Activated CD4-positive, alpha-beta memory T cell treated with anti-CD3 and anti-CD28 coated beads, Interleukin-2, amount 10 ng/mL, durations not matched to agents 7 days and 5 days (primary cell): ENCODE results near the gene USP11. TPM values are rescaled to one million over a fixed set of nuclear protein-coding genes. Genes with fewer than 3 reads are reported as not detected.

Source experiments
- CTCF ChIA-PET: fragments of 350-600 bp; sonication (Branson Sonifier 250); formaldehyde crosslinking; loops from one replicate; lab custom pipeline; 2021; ENCODE audit warnings: antibody characterized with exemption, inconsistent platforms; lab: Charles Lee
- POLR2A ChIA-PET: fragments of 350-600 bp; sonication (Branson Sonifier 250); formaldehyde crosslinking; loops from one replicate; lab custom pipeline; 2021; ENCODE audit warnings: antibody characterized with exemption; lab: Charles Lee
- DNase-seq: peaks from one replicate; pipeline ENCODE4 v3.0.0-alpha.2; 2020
- H3K27ac Mint-ChIP-seq: one replicate; pipeline ENCODE4 v1.8.0; 2021; ENCODE audit warnings: mild to moderate bottlenecking, mixed read lengths
- H3K27me3 Mint-ChIP-seq: one replicate; pipeline ENCODE4 v1.8.0; 2021; ENCODE audit warnings: mixed read lengths
- H3K36me3 Mint-ChIP-seq: one replicate; pipeline ENCODE4 v1.8.0; 2021; ENCODE audit warnings: low read depth, mixed read lengths
- H3K4me1 Mint-ChIP-seq: one replicate; pipeline ENCODE4 v1.8.0; 2021; ENCODE audit warnings: mixed read lengths
- H3K4me3 Mint-ChIP-seq: one replicate; pipeline ENCODE4 v1.8.0; 2021; ENCODE audit warnings: mild to moderate bottlenecking, mixed read lengths
- H3K9me3 Mint-ChIP-seq: one replicate; pipeline ENCODE4 v1.8.0; 2021; ENCODE audit warnings: mixed read lengths
- total RNA-seq, 2 experiments: library from RNA; stranded (reverse); gene quantifications; one replicate each; pipeline ENCODE4 v1.2.3, GENCODE V29; 2021

USP11 gene
- total RNA-seq, 2 experiments from 2014 or later: 27.6 to 29.4 TPM

DNA sequence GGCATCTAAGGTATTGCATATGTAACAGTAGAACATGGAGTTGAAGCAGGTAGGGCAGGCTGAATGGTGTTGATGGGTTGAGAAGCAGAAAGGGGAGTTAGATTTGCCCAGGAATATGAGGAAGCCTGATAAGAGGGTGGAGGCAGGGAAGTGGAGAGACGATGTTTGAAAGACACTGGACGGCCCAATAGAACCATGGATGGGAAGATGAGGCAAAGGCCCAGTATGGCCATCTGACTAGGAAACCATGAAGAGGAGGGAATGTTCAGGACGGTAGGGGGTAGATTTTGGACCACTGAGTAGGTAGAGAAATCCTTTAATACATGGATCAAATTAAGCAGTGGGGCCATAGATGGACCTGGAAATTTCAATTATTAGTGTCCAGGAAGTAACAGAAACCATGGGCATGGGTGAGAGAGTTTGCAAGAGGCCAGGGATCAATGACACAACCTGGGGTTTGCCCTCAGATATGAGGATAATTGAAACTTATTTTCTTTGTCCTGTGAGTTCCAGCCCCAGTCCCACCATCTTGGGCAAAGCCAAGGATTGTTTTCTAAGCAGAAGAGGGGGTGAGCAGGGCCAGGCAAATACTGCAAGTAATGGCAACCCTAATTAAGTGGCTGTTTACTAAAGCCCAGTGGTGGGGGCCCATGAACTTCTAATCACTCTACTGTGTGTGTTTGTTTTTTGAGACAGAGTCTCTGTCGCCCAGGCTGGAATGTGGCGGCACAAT lies 2.5 kb upstream of the USP11 start:
- Mint-ChIP-seq H3K9me3 (no peaks in the 10 kb centered on the region), H3K27me3 (no peaks in the 10 kb centered on the region), H3K27ac (no peak overlapping the region), H3K36me3 (peaks cover 33% of the 10 kb centered on the region), H3K4me1 (peaks cover 5% of the 10 kb centered on the region), H3K4me3 (no peak overlapping the region)
- ChIA-PET POLR2A (interaction anchor here (3.5 kb wide), 1 partner anchor 12 kb away, joined by 53 read pairs; the partner anchor contains the start of gene CDK16), CTCF (no interaction called here)
- no peak for DNase-seq

DNA sequence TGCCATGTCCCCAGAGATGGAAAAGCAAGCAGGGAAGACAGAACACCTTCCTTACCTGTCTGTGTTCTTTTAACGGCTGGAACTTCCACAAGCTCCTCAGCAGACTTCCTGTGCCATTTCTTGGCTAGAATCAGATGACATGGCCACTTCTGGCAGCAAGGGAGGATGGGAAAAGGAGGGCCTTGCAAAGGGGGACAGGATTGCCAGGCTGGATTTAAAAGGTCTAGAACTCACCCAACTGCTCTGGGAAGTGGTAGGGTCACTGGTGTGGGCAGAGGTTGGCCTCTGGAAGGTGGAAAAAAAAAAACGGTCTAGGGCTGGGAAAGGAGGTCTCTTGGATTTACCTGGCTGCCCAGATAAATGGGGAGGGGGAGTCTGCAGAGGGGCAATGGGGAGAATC lies 1.6 kb upstream of the USP11 start:
- H3K4me3 Mint-ChIP-seq: no peak overlapping the region
- POLR2A ChIA-PET: interaction anchor here (3.5 kb wide), 1 partner anchor 13 kb away, joined by 53 read pairs; the partner anchor contains the start of gene CDK16
- H3K4me1 Mint-ChIP-seq: peaks cover 12% of the 10 kb centered on the region
- H3K27me3 Mint-ChIP-seq: no peaks in the 10 kb centered on the region
- DNase-seq: no peak
- no peak overlapping the region for H3K27ac Mint-ChIP-seq
- no peaks in the 10 kb centered on the region for H3K9me3 Mint-ChIP-seq
- peaks cover 30% of the 10 kb centered on the region for H3K36me3 Mint-ChIP-seq
- CTCF ChIA-PET: no interaction called here

GRCh38 chrX:47232197-47232802 lies 509 bp upstream of the USP11 start:
- DNase-seq: no peak
- POLR2A ChIA-PET: interaction anchor here (0.7 to 3.5 kb wide), 6 partner anchors 7 to 329 kb away, joined by 3 to 53 read pairs (median 8); partner anchors contain the start of genes ARAF, CDK16, NDUFB11 and RBM10
- peaks cover 12% of the 10 kb centered on the region for H3K4me1 Mint-ChIP-seq
- H3K27ac Mint-ChIP-seq: peak overlapping the region; percentile 98
- peak overlapping the region; percentile 84 for H3K4me3 Mint-ChIP-seq
- no peaks in the 10 kb centered on the region for H3K9me3 Mint-ChIP-seq
- H3K36me3 Mint-ChIP-seq: peaks cover 18% of the 10 kb centered on the region
- H3K27me3 Mint-ChIP-seq: no peaks in the 10 kb centered on the region
- CTCF ChIA-PET: interaction anchor here (1.8 kb wide), 1 partner anchor 14 kb away, joined by 4 read pairs; no protein-coding TSS in a partner anchor

- no peaks in the 10 kb centered on the region for H3K27me3 Mint-ChIP-seq
- ChIA-PET CTCF (interaction anchor here (0.8 to 1.8 kb wide), 2 partner anchors 16 to 89 kb away, joined by 3 to 4 read pairs; partner anchors contain the start of genes NDUFB11 and RBM10), POLR2A (interaction anchor here (0.6 to 3.5 kb wide), 10 partner anchors 9 to 397 kb away, joined by 3 to 53 read pairs (median 4); partner anchors contain the start of genes ARAF, CDK16, NDUFB11 and RBM10)
- peaks cover 12% of the 10 kb centered on the region for H3K36me3 Mint-ChIP-seq
- H3K4me1 Mint-ChIP-seq: peaks cover 12% of the 10 kb centered on the region
- DNase-seq: peak; percentile 93
- H3K9me3 Mint-ChIP-seq: no peaks in the 10 kb centered on the region
- H3K4me3 Mint-ChIP-seq: peak overlapping the region; percentile 84
- H3K27ac Mint-ChIP-seq: peak overlapping the region; percentile 98
These were observed 714 bp downstream of the USP11 start for GRCh38 chrX:47233333-47234113.

GRCh38 chrX:47234583-47234982 lies 1.8 kb downstream of the USP11 start:
- CTCF ChIA-PET: no interaction called here
- no peaks in the 10 kb centered on the region for H3K9me3 Mint-ChIP-seq
- peak overlapping the region; percentile 52 for H3K4me3 Mint-ChIP-seq
- no peak for DNase-seq
- peaks cover 9% of the 10 kb centered on the region for H3K36me3 Mint-ChIP-seq
- H3K27me3 Mint-ChIP-seq: no peaks in the 10 kb centered on the region
- peaks cover 12% of the 10 kb centered on the region for H3K4me1 Mint-ChIP-seq
- POLR2A ChIA-PET: no interaction called here
- peak overlapping the region; percentile 71 for H3K27ac Mint-ChIP-seq

DNA sequence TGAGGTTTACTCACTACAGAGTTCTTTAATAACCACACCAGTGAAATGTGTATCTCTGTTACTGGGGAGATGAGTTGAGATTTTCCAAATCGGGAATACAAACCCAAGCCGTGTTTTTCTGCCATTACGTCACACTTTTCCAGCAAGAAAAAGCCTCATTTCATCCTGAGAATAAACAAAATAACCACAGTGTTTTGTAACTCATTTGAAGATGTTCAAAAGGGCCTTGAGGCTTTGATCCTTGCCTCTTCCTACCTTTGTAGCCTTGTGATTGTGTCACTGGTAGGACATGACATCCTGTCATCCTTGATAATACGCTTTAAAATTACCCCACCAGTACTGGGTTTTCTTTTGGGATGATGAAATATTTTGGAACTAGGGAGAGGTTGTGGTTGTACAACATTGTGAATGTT lies 2.9 kb downstream of the USP11 start:
- peaks cover 12% of the 10 kb centered on the region for H3K4me1 Mint-ChIP-seq
- H3K36me3 Mint-ChIP-seq: peaks cover 14% of the 10 kb centered on the region
- no peak overlapping the region for H3K4me3 Mint-ChIP-seq
- H3K27me3 Mint-ChIP-seq: no peaks in the 10 kb centered on the region
- no peak overlapping the region for H3K27ac Mint-ChIP-seq
- no peaks in the 10 kb centered on the region for H3K9me3 Mint-ChIP-seq
- no peak for DNase-seq
- CTCF ChIA-PET: no interaction called here
- POLR2A ChIA-PET: no interaction called here

- Mint-ChIP-seq H3K4me1 (peaks cover 10% of the 10 kb centered on the region), H3K4me3 (no peak overlapping the region), H3K36me3 (peaks cover 23% of the 10 kb centered on the region), H3K27ac (no peak overlapping the region), H3K9me3 (no peaks in the 10 kb centered on the region), H3K27me3 (no peaks in the 10 kb centered on the region)
- no peak for DNase-seq
- CTCF ChIA-PET: no interaction called here
- POLR2A ChIA-PET: interaction anchor here (3.3 kb wide), 1 partner anchor 19 kb away, joined by 8 read pairs; no protein-coding TSS in a partner anchor
These were observed 6.4 kb downstream of the USP11 start for GRCh38 chrX:47239199-47239598.

DNA sequence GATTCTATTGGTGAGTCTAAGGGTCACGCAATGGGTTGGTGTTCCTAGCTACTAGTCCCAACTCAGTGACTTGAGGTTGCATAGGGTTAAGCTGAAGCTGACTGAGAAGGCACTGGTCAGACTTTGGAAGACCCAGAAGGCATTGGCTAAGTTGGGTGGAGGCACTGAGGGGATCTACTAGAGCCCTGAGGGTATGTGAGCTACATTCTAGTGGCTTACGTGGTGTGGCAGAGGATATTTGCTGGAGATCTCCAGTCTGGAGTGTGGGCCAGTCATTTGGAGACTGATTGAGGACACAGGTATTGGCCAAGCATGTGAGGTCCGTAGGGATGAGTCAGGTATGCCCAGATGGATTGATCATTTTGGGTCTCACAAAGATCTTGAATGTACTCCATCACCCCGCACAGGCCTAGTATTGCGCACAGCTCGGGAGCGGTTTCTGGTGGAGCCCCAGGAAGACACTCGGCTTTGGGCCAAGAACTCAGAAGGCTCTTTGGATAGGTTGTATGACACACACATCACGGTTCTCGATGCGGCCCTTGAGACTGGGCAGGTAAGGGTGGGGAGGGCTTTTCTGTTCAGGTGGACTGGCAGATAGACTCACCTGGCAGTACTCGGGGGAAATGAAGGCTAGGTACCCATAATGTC lies 7.2 kb downstream of the USP11 start:
- no peaks in the 10 kb centered on the region for H3K27me3 Mint-ChIP-seq
- ChIA-PET CTCF (no interaction called here), POLR2A (interaction anchor here (0.5 to 3.3 kb wide), 2 partner anchors 20 to 572 kb away, joined by 3 to 8 read pairs; no protein-coding TSS in a partner anchor)
- no peaks in the 10 kb centered on the region for H3K9me3 Mint-ChIP-seq
- no peak overlapping the region for H3K4me3 Mint-ChIP-seq
- peaks cover 9% of the 10 kb centered on the region for H3K4me1 Mint-ChIP-seq
- no peak overlapping the region for H3K27ac Mint-ChIP-seq
- DNase-seq: no peak
- peaks cover 23% of the 10 kb centered on the region for H3K36me3 Mint-ChIP-seq

DNA sequence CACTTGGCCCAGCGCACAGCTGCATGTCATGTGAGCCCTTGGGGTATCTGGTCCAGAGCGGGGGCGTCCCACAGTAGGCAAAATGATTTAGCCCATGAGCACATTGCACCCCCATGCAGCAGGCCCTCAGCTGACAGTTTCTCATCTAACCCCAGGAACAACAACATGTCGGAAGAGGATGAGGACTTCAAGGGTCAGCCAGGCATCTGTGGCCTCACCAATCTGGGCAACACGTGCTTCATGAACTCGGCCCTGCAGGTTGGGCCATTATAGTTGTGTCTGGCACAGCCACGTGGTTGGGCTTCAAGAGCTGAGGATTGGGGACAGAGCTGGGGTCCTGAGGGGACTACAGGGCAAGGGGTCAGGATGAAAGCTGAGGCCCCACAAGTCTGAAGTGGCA lies 7.8 kb downstream of the USP11 start:
- ChIA-PET POLR2A (interaction anchor here (3.3 kb wide), 1 partner anchor 21 kb away, joined by 8 read pairs; no protein-coding TSS in a partner anchor), CTCF (no interaction called here)
- Mint-ChIP-seq H3K4me1 (peaks cover 3% of the 10 kb centered on the region), H3K36me3 (peaks cover 20% of the 10 kb centered on the region), H3K27me3 (no peaks in the 10 kb centered on the region), H3K4me3 (no peak overlapping the region), H3K9me3 (no peaks in the 10 kb centered on the region), H3K27ac (no peak overlapping the region)
- no peak for DNase-seq

- H3K4me1 Mint-ChIP-seq: no peaks in the 10 kb centered on the region
- ChIA-PET POLR2A (no interaction called here), CTCF (no interaction called here)
- no peaks in the 10 kb centered on the region for H3K9me3 Mint-ChIP-seq
- no peak for DNase-seq
- peaks cover 27% of the 10 kb centered on the region for H3K36me3 Mint-ChIP-seq
- H3K27me3 Mint-ChIP-seq: no peaks in the 10 kb centered on the region
- H3K4me3 Mint-ChIP-seq: no peak overlapping the region
- H3K27ac Mint-ChIP-seq: no peak overlapping the region
These were observed 8.6 kb downstream of the USP11 start for GRCh38 chrX:47241201-47242011.

DNA sequence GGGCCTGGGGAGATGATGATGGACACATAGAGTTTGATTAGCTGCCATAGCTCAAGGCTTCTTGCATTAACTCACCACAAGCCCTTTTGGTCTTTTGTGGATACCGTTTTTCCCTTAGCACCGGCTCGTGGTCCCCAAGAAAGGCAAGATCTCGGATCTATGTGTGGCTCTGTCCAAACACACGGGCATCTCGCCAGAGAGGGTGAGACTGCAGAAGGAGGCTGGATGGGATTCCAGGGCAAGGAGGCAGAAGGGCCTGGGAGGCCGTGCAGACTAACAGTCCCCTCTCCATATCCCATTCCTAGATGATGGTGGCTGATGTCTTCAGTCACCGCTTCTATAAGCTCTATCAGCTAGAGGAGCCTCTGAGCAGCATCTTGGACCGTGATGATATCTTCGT lies 9.5 kb downstream of the USP11 start:
- Mint-ChIP-seq H3K27ac (no peak overlapping the region), H3K36me3 (peaks cover 28% of the 10 kb centered on the region), H3K4me3 (no peak overlapping the region), H3K4me1 (no peaks in the 10 kb centered on the region), H3K9me3 (no peaks in the 10 kb centered on the region), H3K27me3 (no peaks in the 10 kb centered on the region)
- CTCF ChIA-PET: no interaction called here
- POLR2A ChIA-PET: no interaction called here
- DNase-seq: no peak

- no peak overlapping the region for H3K4me3 Mint-ChIP-seq
These were observed 10.5 kb downstream of the USP11 start for GRCh38 chrX:47243351-47243750.

More at GRCh38 chrX:47243351-47243750, 10.5 kb downstream of the USP11 start:
- no peak for DNase-seq
- H3K4me1 Mint-ChIP-seq: peaks cover 3% of the 10 kb centered on the region
- POLR2A ChIA-PET: no interaction called here
- CTCF ChIA-PET: no interaction called here
- no peaks in the 10 kb centered on the region for H3K9me3 Mint-ChIP-seq
- H3K27me3 Mint-ChIP-seq: no peaks in the 10 kb centered on the region
- peaks cover 33% of the 10 kb centered on the region for H3K36me3 Mint-ChIP-seq
- no peak overlapping the region for H3K27ac Mint-ChIP-seq
